ENCODE results near the gene LGALS12. TPM values are rescaled to one million over a fixed set of nuclear protein-coding genes. Genes with fewer than 3 reads are reported as not detected.

The LGALS12 gene
- polyA plus RNA-seq, 3 donors = 6.8 to 16.3 (median 13.5) TPM

DNA sequence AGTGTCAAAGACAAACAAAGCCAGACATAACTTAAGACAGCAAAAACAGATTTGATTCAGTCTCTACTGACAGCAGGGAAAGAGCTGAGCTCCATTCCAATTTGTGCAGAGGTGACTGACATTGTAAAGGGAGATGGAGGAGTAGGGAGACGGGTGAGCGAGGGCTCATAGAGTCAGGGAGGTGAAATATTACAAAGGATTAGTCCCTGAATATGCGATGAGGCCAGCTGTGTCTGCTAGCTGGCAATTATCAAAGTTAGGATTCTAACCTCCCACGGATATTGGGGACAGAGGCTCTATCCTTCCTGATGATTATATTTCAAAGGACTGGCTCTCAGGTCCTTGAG is 49.0 kb downstream of the LGALS12 start:
- no peaks in the 10 kb centered on the region for H3K36me3 Mint-ChIP-seq
- Histone ChIP-seq H3K4me2 (replicated peaks; ENCODE audit: extremely low read depth, low read length, poor library complexity, severe bottlenecking) (no peak overlapping the region), H2AFZ (ENCODE audit: insufficient read depth, low read depth, low read length, poor library complexity, severe bottlenecking) (no peak overlapping the region), H4K20me1 (ENCODE audit: insufficient read depth, low read length) (no peaks in the 10 kb centered on the region), H3K9ac (ENCODE audit: insufficient read depth, low read length, poor library complexity, severe bottlenecking) (no peak overlapping the region), H3K9me3 (replicated peaks in 1 of 2; ENCODE audit: control insufficient read depth in 1 of 2, insufficient read depth in 1 of 2, low read length in 2 of 2) (no peaks in the 10 kb centered on the region), H3K36me3 (replicated peaks in 1 of 2; ENCODE audit: control insufficient read depth in 1 of 2, insufficient read depth in 2 of 2, low read length in 2 of 2) (no peaks in the 10 kb centered on the region), H3K4me1 (ENCODE audit: control insufficient read depth in 1 of 2, insufficient read depth in 2 of 2, low read length in 2 of 2) (peaks cover 8 to 13% of the 10 kb centered on the region in 2 donors), H3K27me3 (ENCODE audit: control insufficient read depth in 2 of 2, insufficient read depth in 2 of 2, low read length in 2 of 2) (no peaks in the 10 kb centered on the region), H3K79me2 (ENCODE audit: insufficient read depth, low read length) (no peaks in the 10 kb centered on the region), H3K4me3 (replicated peaks in 1 of 3; ENCODE audit: low read depth in 2 of 3, low read length in 3 of 3) (no peak overlapping the region), H3K27ac (ENCODE audit: low read depth in 1 of 2, low read length in 2 of 2) (no peak overlapping the region)
- H3K27ac Mint-ChIP-seq = no peak overlapping the region
- 93% methylated on average over 3 of the region's 4 CpGs for WGBS (ENCODE audit: insufficient coverage)
- peaks cover 20% of the 10 kb centered on the region for H3K4me1 Mint-ChIP-seq
- no peak for DNase-seq
- H3K9me3 Mint-ChIP-seq = no peaks in the 10 kb centered on the region
- no peak overlapping the region for H3K4me3 Mint-ChIP-seq
- intact Hi-C loops (cut with micrococcal nuclease) = no loop called here
- peaks cover 0 to 11% (median 10%) of the 10 kb centered on the region in 3 donors for H3K27me3 Mint-ChIP-seq (ENCODE audit: low read depth in 3 of 3)
- TF ChIP-seq, protein P1, sequence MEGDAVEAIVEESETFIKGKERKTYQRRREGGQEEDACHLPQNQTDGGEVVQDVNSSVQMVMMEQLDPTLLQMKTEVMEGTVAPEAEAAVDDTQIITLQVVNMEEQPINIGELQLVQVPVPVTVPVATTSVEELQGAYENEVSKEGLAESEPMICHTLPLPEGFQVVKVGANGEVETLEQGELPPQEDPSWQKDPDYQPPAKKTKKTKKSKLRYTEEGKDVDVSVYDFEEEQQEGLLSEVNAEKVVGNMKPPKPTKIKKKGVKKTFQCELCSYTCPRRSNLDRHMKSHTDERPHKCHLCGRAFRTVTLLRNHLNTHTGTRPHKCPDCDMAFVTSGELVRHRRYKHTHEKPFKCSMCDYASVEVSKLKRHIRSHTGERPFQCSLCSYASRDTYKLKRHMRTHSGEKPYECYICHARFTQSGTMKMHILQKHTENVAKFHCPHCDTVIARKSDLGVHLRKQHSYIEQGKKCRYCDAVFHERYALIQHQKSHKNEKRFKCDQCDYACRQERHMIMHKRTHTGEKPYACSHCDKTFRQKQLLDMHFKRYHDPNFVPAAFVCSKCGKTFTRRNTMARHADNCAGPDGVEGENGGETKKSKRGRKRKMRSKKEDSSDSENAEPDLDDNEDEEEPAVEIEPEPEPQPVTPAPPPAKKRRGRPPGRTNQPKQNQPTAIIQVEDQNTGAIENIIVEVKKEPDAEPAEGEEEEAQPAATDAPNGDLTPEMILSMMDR (IDR thresholded peaks at IDR 0.05) = no peak

DNA sequence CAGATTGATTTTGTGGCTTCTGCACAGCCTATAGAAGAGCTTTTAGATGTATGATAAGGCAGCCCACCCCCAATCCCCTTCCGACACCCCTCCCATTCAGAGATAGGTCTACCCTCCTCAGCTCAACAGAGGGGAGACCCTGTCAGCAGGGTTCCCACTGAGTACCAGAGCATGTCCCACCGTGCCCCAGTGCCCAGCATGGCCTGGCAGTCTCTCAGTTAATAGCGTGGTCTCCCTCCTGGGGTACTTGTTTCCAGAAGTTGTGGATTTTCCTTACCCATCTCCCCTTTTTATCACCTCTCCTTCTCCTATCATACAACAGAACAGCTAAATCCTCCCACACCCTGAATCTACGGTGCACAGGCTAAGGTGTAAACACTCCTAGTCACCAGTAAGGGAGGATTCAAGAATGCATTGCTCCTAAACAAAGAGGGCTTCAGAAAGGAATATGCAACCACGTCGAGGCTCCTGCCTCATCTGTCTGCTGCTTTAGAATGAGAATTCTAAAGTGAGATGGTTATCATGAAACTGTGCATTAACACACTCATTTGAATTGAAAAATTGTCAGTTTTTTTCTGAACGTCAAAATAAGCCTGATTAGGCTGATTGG is 50.6 kb downstream of the LGALS12 start:
- Histone ChIP-seq H3K36me3 (replicated peaks in 1 of 2; ENCODE audit: control insufficient read depth in 1 of 2, insufficient read depth in 2 of 2, low read length in 2 of 2) (no peaks in the 10 kb centered on the region), H4K20me1 (ENCODE audit: insufficient read depth, low read length) (no peaks in the 10 kb centered on the region), H3K4me3 (replicated peaks in 1 of 3; ENCODE audit: low read depth in 2 of 3, low read length in 3 of 3) (no peak overlapping the region), H3K4me1 (ENCODE audit: control insufficient read depth in 1 of 2, insufficient read depth in 2 of 2, low read length in 2 of 2) (peaks cover 15 to 17% of the 10 kb centered on the region in 2 donors), H3K27ac (ENCODE audit: low read depth in 1 of 2, low read length in 2 of 2) (no peak overlapping the region), H3K9me3 (replicated peaks in 1 of 2; ENCODE audit: control insufficient read depth in 1 of 2, insufficient read depth in 1 of 2, low read length in 2 of 2) (no peaks in the 10 kb centered on the region), H3K79me2 (ENCODE audit: insufficient read depth, low read length) (no peaks in the 10 kb centered on the region), H3K9ac (ENCODE audit: insufficient read depth, low read length, poor library complexity, severe bottlenecking) (no peak overlapping the region), H3K4me2 (replicated peaks; ENCODE audit: extremely low read depth, low read length, poor library complexity, severe bottlenecking) (no peak overlapping the region), H3K27me3 (ENCODE audit: control insufficient read depth in 2 of 2, insufficient read depth in 2 of 2, low read length in 2 of 2) (no peaks in the 10 kb centered on the region), H2AFZ (ENCODE audit: insufficient read depth, low read depth, low read length, poor library complexity, severe bottlenecking) (no peak overlapping the region)
- intact Hi-C loops (cut with micrococcal nuclease) = no loop called here
- TF ChIP-seq, protein P1 (IDR thresholded peaks at IDR 0.05) = no peak
- Mint-ChIP-seq H3K4me1 (peaks cover 29% of the 10 kb centered on the region), H3K27me3 (ENCODE audit: low read depth in 3 of 3) (peaks cover 0 to 7% (median 5%) of the 10 kb centered on the region in 3 donors), H3K9me3 (no peaks in the 10 kb centered on the region), H3K36me3 (no peaks in the 10 kb centered on the region), H3K4me3 (no peak overlapping the region), H3K27ac (no peak overlapping the region)
- WGBS (ENCODE audit: insufficient coverage) = 94% methylated on average over 4 of the region's 7 CpGs
- no peak for DNase-seq

All from CD14-positive monocyte (primary cell).